ENCODE results near the gene SAP30BP.

DNA sequence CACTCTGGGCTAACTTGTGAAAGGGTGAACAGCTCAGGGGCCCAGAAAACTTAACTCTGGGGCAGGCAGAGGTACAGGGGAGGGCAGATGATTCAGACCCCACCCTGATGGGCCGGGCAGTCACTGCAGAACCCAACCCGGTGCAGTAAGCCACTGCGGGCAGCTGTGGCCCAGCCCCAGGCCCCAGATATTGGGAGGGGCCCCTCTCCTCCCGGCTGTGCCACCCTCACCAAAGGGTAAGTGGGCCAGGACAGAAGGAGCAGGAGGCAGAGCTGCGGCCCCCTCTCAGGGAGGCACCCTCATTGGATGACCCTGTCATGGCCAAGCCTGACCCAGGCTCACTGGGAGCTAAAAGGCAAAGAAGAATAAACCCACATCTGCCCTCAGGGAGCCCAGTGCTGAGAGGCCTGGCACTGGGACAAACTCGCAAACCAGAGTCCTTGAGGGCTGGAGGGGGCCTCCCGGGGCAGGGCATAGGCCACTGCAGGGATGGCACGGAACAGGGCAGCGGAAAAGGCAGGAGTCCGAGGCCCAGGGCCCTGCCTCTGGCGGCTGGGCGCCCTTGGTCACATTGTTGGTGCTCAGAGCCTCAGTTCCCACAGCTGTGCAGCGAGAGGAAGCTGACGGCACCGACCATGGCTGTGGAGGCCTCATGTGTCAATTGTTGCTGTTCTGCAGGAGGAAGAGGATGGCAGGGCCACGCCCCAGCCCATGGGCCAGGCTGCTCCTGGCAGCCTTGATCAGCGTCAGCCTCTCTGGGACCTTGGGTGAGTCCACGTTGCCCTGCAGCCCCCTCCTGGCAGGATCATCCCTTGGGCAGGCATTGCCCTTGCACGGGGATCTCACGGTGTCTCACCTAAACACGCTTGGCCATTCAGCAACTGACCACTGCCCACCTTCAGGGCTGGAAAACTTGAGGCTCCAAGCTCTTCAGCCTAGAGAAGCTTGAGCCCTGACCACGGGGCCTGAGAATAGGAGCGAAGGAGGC lies 57.2 kb downstream of the SAP30BP start:
- TF ChIP-seq CTCF (conservative IDR thresholded peaks at IDR 0.05): no peak
- no peak for TF ChIP-seq EZH2 (IDR thresholded peaks at IDR 0.05; ENCODE audit: low read depth)

All from PC-9 (cell line).